GM18502 (cell line): ENCODE results near the gene RPS17.
A peak's percentile ranks its signal among the peaks of the same experiment; 100 is the strongest.
"Not testable (repeated sequence)": the region's sequence is repeated elsewhere in the genome, so short reads cannot be mapped to it uniquely, and the experiment has no call there.

ENCODE experiments used
- ATAC-seq: cut with Tn5 transposase; IDR thresholded peaks from one replicate; pipeline ENCODE4 v1.9.1; 2021; ENCODE audit warnings: mild to moderate bottlenecking; ENCODE audit not compliant: unreplicated experiment, poor library complexity

RPS17 gene

GRCh38 chr15:82530606-82531379 is 9.5 kb downstream of the RPS17 start:
- peak; percentile 88 for ATAC-seq

GRCh38 chr15:82530006-82530405 is 10.3 kb downstream of the RPS17 start:
- ATAC-seq = no peak

- ATAC-seq = not testable (repeated sequence)
Observed at GRCh38 chr15:82513587-82513986, 26.7 kb downstream of the RPS17 start.

GRCh38 chr15:82507693-82508092 is 32.6 kb downstream of the RPS17 start:
- not testable (repeated sequence) for ATAC-seq

- ATAC-seq = not testable (repeated sequence)
Observed at GRCh38 chr15:82507087-82507486, 33.2 kb downstream of the RPS17 start.

- not testable (repeated sequence) for ATAC-seq
Observed at GRCh38 chr15:82505842-82506241, 34.4 kb downstream of the RPS17 start.

- not testable (repeated sequence) for ATAC-seq
Observed at GRCh38 chr15:82504074-82504473, 36.2 kb downstream of the RPS17 start.

- not testable (repeated sequence) for ATAC-seq
Observed at GRCh38 chr15:82502700-82503339, 37.4 kb downstream of the RPS17 start.

- ATAC-seq = not testable (repeated sequence)
Observed at GRCh38 chr15:82500772-82501171, 39.5 kb downstream of the RPS17 start.

- not testable (repeated sequence) for ATAC-seq
Observed at GRCh38 chr15:82497978-82498377, 42.3 kb downstream of the RPS17 start.

GRCh38 chr15:82488250-82488649 is 52.0 kb downstream of the RPS17 start:
- not testable (repeated sequence) for ATAC-seq

- not testable (repeated sequence) for ATAC-seq
Observed at GRCh38 chr15:82487045-82487444, 53.2 kb downstream of the RPS17 start.
